ENCODE results near the gene ULK1. TPM values are rescaled to one million over a fixed set of nuclear protein-coding genes. Genes with fewer than 3 reads are reported as not detected.

ULK1 gene
- polyA plus RNA-seq, result 2.3 to 4.8 TPM (median 4.3 TPM) in 3 replicates
- 6.5 TPM for polyA plus RNA-seq (2011; ENCODE audit: low read depth)
- polyA plus RNA-seq (2011; cell fraction: cytosol; rRNA removed), result 2.1 and 3.5 TPM in 2 replicates
- 21.9 and 29.8 TPM in 2 replicates for polyA plus RNA-seq (2011; cell fraction: nucleus; rRNA removed)
- polyA plus RNA-seq (2012; ENCODE audit: low replicate concordance), result 7.5 and 24.2 TPM in 2 replicates
- 5.2 to 6.6 TPM (median 5.8 TPM) in 3 replicates for polyA minus RNA-seq
- polyA minus RNA-seq (2011; cell fraction: cytosol; rRNA and poly(A)+ RNA removed), result 9.6 TPM
- polyA minus RNA-seq (2011; cell fraction: nucleus; rRNA and poly(A)+ RNA removed), result 13.2 and 15.6 TPM in 2 replicates

GRCh38 chr12:131894313-131894860 is at the start of gene ULK1:
ULK1 (plus strand) TSS chr12:131894622; CDS start chr12:131895002, 380 bp downstream.
- H4K20me1 ChIP-seq (ENCODE audit: control insufficient read depth, extremely low read depth, insufficient read depth, low read length), result peaks cover 3% of the 10 kb centered on the region
- H3K9me3 ChIP-seq (ENCODE audit: control insufficient read depth, low read depth, low read length), result no peaks in the 10 kb centered on the region
- peak within 1 kb of the TSS; percentile 72 for H3K9ac ChIP-seq (ENCODE audit: control insufficient read depth, extremely low read depth, insufficient read depth, low read length)
- H3K9me1 ChIP-seq (ENCODE audit: control insufficient read depth, extremely low read depth, insufficient read depth, low read length), result no peaks in the 10 kb centered on the region
- peak within 1 kb of the TSS; percentile 52 to 73 (median 65) for H3K4me3 ChIP-seq (ENCODE audit: control insufficient read depth in 2 of 3, extremely low read depth in 1 of 3, insufficient read depth in 2 of 3, low read depth in 1 of 3, low read length in 3 of 3)
- no peak for DNase-seq (ENCODE audit: low read depth, low spot score)
- peak within 1 kb of the TSS; percentile 74 for H3K27ac ChIP-seq (ENCODE audit: control insufficient read depth, insufficient read depth, low read length)
- H3K4me1 ChIP-seq (ENCODE audit: control insufficient read depth, extremely low read depth, insufficient read depth, low read length), result peaks cover 9% of the 10 kb centered on the region
- dilution Hi-C loops (cut with MboI; ENCODE audit: extremely low pct_ligation_motif_present, low sequenced_read_pairs), result no loop called here
- no peak for FAIRE-seq
- no peaks in the 10 kb centered on the region for H3K36me3 ChIP-seq (ENCODE audit: control insufficient read depth in 2 of 2, extremely low read depth in 1 of 2, insufficient read depth in 2 of 2, low read length in 2 of 2)
- peak within 1 kb of the TSS; percentile 22 for H2AFZ ChIP-seq (ENCODE audit: control insufficient read depth, low read length)
- no peaks in the 10 kb centered on the region for H3K79me2 ChIP-seq (ENCODE audit: control insufficient read depth, insufficient read depth, low read length)
- H3K27me3 ChIP-seq (ENCODE audit: control insufficient read depth, extremely low read depth, insufficient read depth, low read length), result no peaks in the 10 kb centered on the region
- TF ChIP-seq EZH2 (IDR thresholded peaks at IDR 0.05; ENCODE audit: low read length), result no peak
- TF ChIP-seq CTCF (optimal IDR thresholded peaks at IDR 0.05 in 1 of 3, IDR thresholded peaks at IDR 0.05 in 1 of 3, conservative IDR thresholded peaks at IDR 0.05 in 1 of 3; ENCODE audit: extremely low read depth in 1 of 3, insufficient read depth in 2 of 3, low read length in 3 of 3), result no peak
- H3K4me2 ChIP-seq (ENCODE audit: control insufficient read depth, extremely low read depth, insufficient read depth, low read depth, low read length), result peak within 1 kb of the TSS; percentile 77

GRCh38 chr12:131844656-131845055 is 49.8 kb upstream of the ULK1 start:
- FAIRE-seq (no peak), DNase-seq (ENCODE audit: low read depth, low spot score) (no peak)
- no peak for TF ChIP-seq EZH2 (IDR thresholded peaks at IDR 0.05; ENCODE audit: low read length)
- no peak for TF ChIP-seq CTCF (optimal IDR thresholded peaks at IDR 0.05 in 1 of 3, IDR thresholded peaks at IDR 0.05 in 1 of 3, conservative IDR thresholded peaks at IDR 0.05 in 1 of 3; ENCODE audit: extremely low read depth in 1 of 3, insufficient read depth in 2 of 3, low read length in 3 of 3)
- Histone ChIP-seq H3K9me1 (ENCODE audit: control insufficient read depth, extremely low read depth, insufficient read depth, low read length) (no peaks in the 10 kb centered on the region), H4K20me1 (ENCODE audit: control insufficient read depth, extremely low read depth, insufficient read depth, low read length) (no peaks in the 10 kb centered on the region), H3K79me2 (ENCODE audit: control insufficient read depth, insufficient read depth, low read length) (no peaks in the 10 kb centered on the region), H3K4me3 (ENCODE audit: control insufficient read depth in 2 of 3, extremely low read depth in 1 of 3, insufficient read depth in 2 of 3, low read depth in 1 of 3, low read length in 3 of 3) (no peak overlapping the region), H3K27me3 (ENCODE audit: control insufficient read depth, extremely low read depth, insufficient read depth, low read length) (no peaks in the 10 kb centered on the region), H3K4me1 (ENCODE audit: control insufficient read depth, extremely low read depth, insufficient read depth, low read length) (no peaks in the 10 kb centered on the region), H3K9ac (ENCODE audit: control insufficient read depth, extremely low read depth, insufficient read depth, low read length) (no peak overlapping the region), H2AFZ (ENCODE audit: control insufficient read depth, low read length) (no peak overlapping the region), H3K9me3 (ENCODE audit: control insufficient read depth, low read depth, low read length) (no peaks in the 10 kb centered on the region), H3K4me2 (ENCODE audit: control insufficient read depth, extremely low read depth, insufficient read depth, low read depth, low read length) (no peak overlapping the region), H3K36me3 (ENCODE audit: control insufficient read depth in 2 of 2, extremely low read depth in 1 of 2, insufficient read depth in 2 of 2, low read length in 2 of 2) (no peaks in the 10 kb centered on the region), H3K27ac (ENCODE audit: control insufficient read depth, insufficient read depth, low read length) (no peak overlapping the region)
- dilution Hi-C loops (cut with MboI; ENCODE audit: extremely low pct_ligation_motif_present, low sequenced_read_pairs), result no loop called here
